Upper lobe of right lung (tissue), 1 donor: ENCODE data around the gene CBX3. TPM values are rescaled to one million over a fixed set of nuclear protein-coding genes. Genes with fewer than 3 reads are reported as not detected.

ENCODE experiments used
- ATAC-seq: fragments of 200-7000 bp; cut with Tn5 transposase; one replicate; pipeline ENCODE4 v1.9.1; 2020; ENCODE audit warnings: mild to moderate bottlenecking, moderate library complexity
- DNase-seq: peaks from one replicate; pipeline ENCODE4 v3.0.0-alpha.2; 2020
- H3K27ac ChIP-seq: fragments of 200-600 bp; one replicate; pipeline ENCODE4 v1.8.0; 2022
- H3K27me3 ChIP-seq: fragments of 200-600 bp; one replicate; pipeline ENCODE4 v1.8.0; 2022; ENCODE audit warnings: mild to moderate bottlenecking
- H3K36me3 ChIP-seq: fragments of 200-600 bp; one replicate; pipeline ENCODE4 v1.8.0; 2022
- H3K4me1 ChIP-seq: fragments of 200-600 bp; one replicate; pipeline ENCODE4 v1.8.0; 2022
- H3K4me3 ChIP-seq: fragments of 200-600 bp; one replicate; pipeline ENCODE4 v1.8.0; 2022; ENCODE audit warnings: mild to moderate bottlenecking
- H3K9me3 ChIP-seq: fragments of 200-600 bp; one replicate; pipeline ENCODE4 v1.8.0; 2022
- CTCF ChIP-seq: fragments of 200-600 bp; IDR thresholded peaks from one replicate; pipeline ENCODE4 v1.8.0; 2022; ENCODE audit warnings: antibody characterized with exemption
- intact Hi-C: fragments of 100-400 bp; cut with DNase I; formaldehyde crosslinking; loops from one replicate; pipeline ENCODE4 v1.11.0; 2022
- total RNA-seq: library from RNA; stranded (reverse); fragmentation: NEBNext Ultra II Directional; extraction: Animal tissue kit (Norgen Biotek cat#: 25700); gene quantifications from one replicate; pipeline ENCODE4 v1.2.1, GENCODE V29; 2021
- donor health status: DM: no; HTN: yes; CAD: no; lungs with severe emphysema.

The CBX3 gene
- total RNA-seq, 1 donor from 2014 or later = 83.8 TPM

- intact Hi-C loops = no loop called here
- Histone ChIP-seq H3K36me3 (peaks cover 90% of the 10 kb centered on the region), H3K27ac (no peak overlapping the region), H3K4me3 (no peak overlapping the region), H3K4me1 (peaks cover 60% of the 10 kb centered on the region), H3K27me3 (no peaks in the 10 kb centered on the region), H3K9me3 (no peaks in the 10 kb centered on the region)
- no peak for TF ChIP-seq CTCF
- DNase-seq (no peak), ATAC-seq (no peak)
Observed at GRCh38 chr7:26195182-26195581, 6.4 kb upstream of the CBX3 start.

- DNase-seq = no peak
- ATAC-seq = no peak
- H3K27me3 ChIP-seq = no peaks in the 10 kb centered on the region
- H3K27ac ChIP-seq = peak overlapping the region; percentile 12
- peaks cover 81% of the 10 kb centered on the region for H3K36me3 ChIP-seq
- intact Hi-C loops = no loop called here
- H3K4me3 ChIP-seq = peak overlapping the region; percentile 17
- peaks cover 60% of the 10 kb centered on the region for H3K4me1 ChIP-seq
- TF ChIP-seq CTCF = no peak
- no peaks in the 10 kb centered on the region for H3K9me3 ChIP-seq
Observed at GRCh38 chr7:26195867-26196657, 5.5 kb upstream of the CBX3 start.

- TF ChIP-seq CTCF = no peak
- H3K9me3 ChIP-seq = no peaks in the 10 kb centered on the region
- DNase-seq (no peak), ATAC-seq (no peak)
- H3K27me3 ChIP-seq = no peaks in the 10 kb centered on the region
- intact Hi-C loops = no loop called here
- H3K27ac ChIP-seq = peak overlapping the region; percentile 28
- peak overlapping the region; percentile 89 for H3K4me3 ChIP-seq
- H3K4me1 ChIP-seq = peaks cover 54% of the 10 kb centered on the region
- peaks cover 67% of the 10 kb centered on the region for H3K36me3 ChIP-seq
Observed at GRCh38 chr7:26197153-26198115, 4.1 kb upstream of the CBX3 start.

GRCh38 chr7:26198133-26198780 is 3.3 kb upstream of the CBX3 start:
- peak; percentile 82 for TF ChIP-seq CTCF
- DNase-seq (no peak), ATAC-seq (no peak)
- no peaks in the 10 kb centered on the region for H3K9me3 ChIP-seq
- peaks cover 59% of the 10 kb centered on the region for H3K36me3 ChIP-seq
- peak overlapping the region; percentile 89 for H3K4me3 ChIP-seq
- peak overlapping the region; percentile 28 for H3K27ac ChIP-seq
- H3K4me1 ChIP-seq = peaks cover 51% of the 10 kb centered on the region
- intact Hi-C loops = no loop called here
- no peaks in the 10 kb centered on the region for H3K27me3 ChIP-seq

- DNase-seq = no peak
- H3K4me1 ChIP-seq = peaks cover 51% of the 10 kb centered on the region
- H3K27ac ChIP-seq = peak overlapping the region; percentile 28
- TF ChIP-seq CTCF = no peak
- peak overlapping the region; percentile 89 for H3K4me3 ChIP-seq
- no peak for ATAC-seq
- no peaks in the 10 kb centered on the region for H3K27me3 ChIP-seq
- intact Hi-C loops = no loop called here
- peaks cover 54% of the 10 kb centered on the region for H3K36me3 ChIP-seq
- H3K9me3 ChIP-seq = no peaks in the 10 kb centered on the region
Observed at GRCh38 chr7:26198781-26199169, 2.8 kb upstream of the CBX3 start.
